ENCODE results near the gene SLC26A11. TPM values are rescaled to one million over a fixed set of nuclear protein-coding genes. Genes with fewer than 3 reads are reported as not detected.

Gene SLC26A11
- total and polyA plus RNA-seq, 2 donors (not counting 1 experiment from before 2014, with no cell fraction given) = 5.8 to 19.3 TPM

- no peak for TF ChIP-seq CTCF (conservative IDR thresholded peaks at IDR 0.05 in 1 of 2, IDR thresholded peaks at IDR 0.05 in 1 of 2; ENCODE audit: low read depth in 1 of 2, low read length in 2 of 2)
- no peak for TF ChIP-seq EZH2 (IDR thresholded peaks at IDR 0.05; ENCODE audit: low read length, missing control alignments)
- Histone ChIP-seq H3K27me3 (ENCODE audit: control insufficient read depth, insufficient read depth, low read length) (no peaks in the 10 kb centered on the region), H3K4me1 (ENCODE audit: control insufficient read depth, extremely low read depth, insufficient read depth, low read length) (peaks cover 17% of the 10 kb centered on the region), H2AFZ (ENCODE audit: low read length) (no peak overlapping the region), H3K9ac (ENCODE audit: insufficient read depth, low read length) (no peak overlapping the region), H3K4me3 (replicated peaks in 1 of 4; ENCODE audit: control extremely low read depth in 1 of 4, insufficient read depth in 1 of 4, low read depth in 3 of 4, low read length in 4 of 4) (peak overlapping the region; percentile 70 to 97 (median 88)), H3K79me2 (ENCODE audit: control insufficient read depth, insufficient read depth, low read length) (peaks cover 40% of the 10 kb centered on the region), H3K4me2 (ENCODE audit: extremely low read depth, insufficient read depth, low read length) (peak overlapping the region; percentile 83), H4K20me1 (ENCODE audit: control insufficient read depth, extremely low read depth, insufficient read depth, low read length) (no peaks in the 10 kb centered on the region), H3K27ac (ENCODE audit: insufficient read depth, low read length) (peak overlapping the region; percentile 83), H3K9me3 (ENCODE audit: control insufficient read depth, insufficient read depth, low read depth, low read length) (no peaks in the 10 kb centered on the region), H3K36me3 (ENCODE audit: control insufficient read depth, insufficient read depth, low read length) (peaks cover 2% of the 10 kb centered on the region)
- no peak for DNase-seq (ENCODE audit: low read depth in 2 of 2)
Measured at GRCh38 chr17:80261895-80262279, 41.7 kb downstream of the SLC26A11 start.

GRCh38 chr17:80262291-80262690 is 42.1 kb downstream of the SLC26A11 start:
- Histone ChIP-seq H3K9me3 (ENCODE audit: control insufficient read depth, insufficient read depth, low read depth, low read length) (no peaks in the 10 kb centered on the region), H3K4me1 (ENCODE audit: control insufficient read depth, extremely low read depth, insufficient read depth, low read length) (peaks cover 17% of the 10 kb centered on the region), H3K36me3 (ENCODE audit: control insufficient read depth, insufficient read depth, low read length) (peaks cover 2% of the 10 kb centered on the region), H2AFZ (ENCODE audit: low read length) (no peak overlapping the region), H3K4me3 (replicated peaks in 1 of 4; ENCODE audit: control extremely low read depth in 1 of 4, insufficient read depth in 1 of 4, low read depth in 3 of 4, low read length in 4 of 4) (peak overlapping the region; percentile 11 to 97 (median 88)), H3K27me3 (ENCODE audit: control insufficient read depth, insufficient read depth, low read length) (no peaks in the 10 kb centered on the region), H4K20me1 (ENCODE audit: control insufficient read depth, extremely low read depth, insufficient read depth, low read length) (no peaks in the 10 kb centered on the region), H3K4me2 (ENCODE audit: extremely low read depth, insufficient read depth, low read length) (peak overlapping the region; percentile 83), H3K27ac (ENCODE audit: insufficient read depth, low read length) (peak overlapping the region; percentile 83), H3K79me2 (ENCODE audit: control insufficient read depth, insufficient read depth, low read length) (peaks cover 40% of the 10 kb centered on the region), H3K9ac (ENCODE audit: insufficient read depth, low read length) (no peak overlapping the region)
- no peak for DNase-seq (ENCODE audit: low read depth in 2 of 2)
- TF ChIP-seq EZH2 (IDR thresholded peaks at IDR 0.05; ENCODE audit: low read length, missing control alignments) (no peak), CTCF (conservative IDR thresholded peaks at IDR 0.05 in 1 of 2, IDR thresholded peaks at IDR 0.05 in 1 of 2; ENCODE audit: low read depth in 1 of 2, low read length in 2 of 2) (no peak)

GRCh38 chr17:80262775-80263244 is 42.6 kb downstream of the SLC26A11 start:
- Histone ChIP-seq H3K9me3 (ENCODE audit: control insufficient read depth, insufficient read depth, low read depth, low read length) (no peaks in the 10 kb centered on the region), H3K27ac (ENCODE audit: insufficient read depth, low read length) (peak overlapping the region; percentile 73), H4K20me1 (ENCODE audit: control insufficient read depth, extremely low read depth, insufficient read depth, low read length) (no peaks in the 10 kb centered on the region), H3K27me3 (ENCODE audit: control insufficient read depth, insufficient read depth, low read length) (no peaks in the 10 kb centered on the region), H3K4me2 (ENCODE audit: extremely low read depth, insufficient read depth, low read length) (peak overlapping the region; percentile 83), H3K4me3 (replicated peaks in 1 of 4; ENCODE audit: control extremely low read depth in 1 of 4, insufficient read depth in 1 of 4, low read depth in 3 of 4, low read length in 4 of 4) (peak overlapping the region in 3 of 4 experiments; percentile 2 to 91 (median 84)), H3K4me1 (ENCODE audit: control insufficient read depth, extremely low read depth, insufficient read depth, low read length) (peaks cover 17% of the 10 kb centered on the region), H3K36me3 (ENCODE audit: control insufficient read depth, insufficient read depth, low read length) (peaks cover 2% of the 10 kb centered on the region), H3K9ac (ENCODE audit: insufficient read depth, low read length) (peak overlapping the region; percentile 13), H2AFZ (ENCODE audit: low read length) (no peak overlapping the region), H3K79me2 (ENCODE audit: control insufficient read depth, insufficient read depth, low read length) (peaks cover 40% of the 10 kb centered on the region)
- TF ChIP-seq EZH2 (IDR thresholded peaks at IDR 0.05; ENCODE audit: low read length, missing control alignments) (no peak), CTCF (conservative IDR thresholded peaks at IDR 0.05 in 1 of 2, IDR thresholded peaks at IDR 0.05 in 1 of 2; ENCODE audit: low read depth in 1 of 2, low read length in 2 of 2) (no peak)
- no peak for DNase-seq (ENCODE audit: low read depth in 2 of 2)
